Transverse colon (tissue), 4 donors: Measurements from ENCODE around the gene GNA14.

Source experiments
- CTCF ChIP-seq, 5 experiments: fragments of 200-600 bp in 3 of 5; fragments of 450-650 bp in 2 of 5; sonication (generic) in 3 of 5; IDR thresholded peaks; 1 replicate in 2 of 5; 2 replicates in 3 of 5; pipeline ENCODE4 v1.5.1; 2016 to 2017; ENCODE audit warnings: antibody characterized with exemption in 5 of 5, inconsistent platforms in 3 of 5, mild to moderate bottlenecking in 2 of 5, moderate library complexity in 1 of 5
- POLR2AphosphoS5 ChIP-seq, 3 donors: sonication (generic); formaldehyde crosslinking; IDR thresholded peaks; one replicate each; pipeline ENCODE4 v1.6.1; 2016; ENCODE audit warnings: antibody characterized with exemption in 3 of 3

- TF ChIP-seq CTCF (IDR thresholded peaks at IDR 0.05) (no peak), POLR2AphosphoS5 (IDR thresholded peaks at IDR 0.05) (no peak)
Measured at GRCh38 chr9:77505232-77505631, 142.9 kb downstream of the GNA14 start.
